Astrocyte of the cerebellum (primary cell): ENCODE results near the gene CRKL.
"Not testable (repeated sequence)": the region's sequence is repeated elsewhere in the genome, so short reads cannot be mapped to it uniquely, and the experiment has no call there.

Experiments
- DNase-seq: peaks from one replicate; pipeline ENCODE4 v3.0.0-alpha.2; 2011; ENCODE audit warnings: low read depth
- H3K4me3 ChIP-seq: 2 replicates; pipeline ENCODE4 v1.5.1; 2011; ENCODE audit warnings: mild to moderate bottlenecking, low read depth, low read length, moderate library complexity
- CTCF ChIP-seq: IDR thresholded peaks from 2 replicates; pipeline ENCODE4 v1.5.1; 2012; ENCODE audit warnings: low read length, low read depth, moderate library complexity, mild to moderate bottlenecking; ENCODE audit errors: missing control alignments
- in situ Hi-C: cut with HindIII; loops from 2 replicates; pipeline ENCODE4 v1.10.0; 2017; ENCODE audit warnings: low sequenced_read_pairs

CRKL gene

DNA sequence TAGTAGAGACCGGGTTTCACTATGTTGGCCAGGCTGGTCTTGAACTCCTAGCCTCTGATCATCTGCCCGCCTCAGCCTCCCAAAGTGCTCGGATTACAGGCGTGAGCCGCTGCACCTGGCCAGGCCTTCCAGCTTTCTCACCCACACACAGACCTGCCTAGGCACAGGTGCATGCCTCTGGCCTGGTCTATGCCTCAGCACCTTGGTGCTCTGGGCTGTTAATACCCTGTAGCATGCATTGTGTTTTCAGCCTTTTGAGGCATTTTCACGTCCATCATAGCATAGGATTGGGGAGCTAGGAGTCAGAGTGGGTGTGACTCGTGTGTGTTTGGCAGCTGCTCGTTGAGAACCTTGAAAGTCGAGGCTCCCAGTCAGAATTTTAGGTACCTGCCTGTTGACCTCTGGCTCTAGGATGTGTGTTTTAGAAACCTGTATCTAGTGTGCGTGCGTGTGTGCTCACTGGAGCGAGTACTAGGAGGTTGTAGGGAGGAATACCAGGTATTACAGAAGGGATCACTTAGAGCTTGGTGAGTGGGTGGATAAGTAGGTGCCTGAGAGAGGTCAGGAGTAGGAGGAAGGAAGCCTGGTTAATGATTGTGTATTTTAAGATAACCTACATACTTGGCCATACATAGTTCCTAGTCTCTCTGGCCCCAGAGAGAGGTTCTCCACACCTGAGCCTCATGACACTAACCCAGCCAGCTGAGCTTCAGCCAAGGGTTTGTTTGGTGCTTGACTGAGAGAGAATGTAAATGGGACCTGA lies 20.0 kb downstream of the CRKL start:
- no peak overlapping the region for H3K4me3 ChIP-seq
- TF ChIP-seq CTCF, result no peak
- DNase-seq, result no peak
- in situ Hi-C loops, result no loop called here

DNA sequence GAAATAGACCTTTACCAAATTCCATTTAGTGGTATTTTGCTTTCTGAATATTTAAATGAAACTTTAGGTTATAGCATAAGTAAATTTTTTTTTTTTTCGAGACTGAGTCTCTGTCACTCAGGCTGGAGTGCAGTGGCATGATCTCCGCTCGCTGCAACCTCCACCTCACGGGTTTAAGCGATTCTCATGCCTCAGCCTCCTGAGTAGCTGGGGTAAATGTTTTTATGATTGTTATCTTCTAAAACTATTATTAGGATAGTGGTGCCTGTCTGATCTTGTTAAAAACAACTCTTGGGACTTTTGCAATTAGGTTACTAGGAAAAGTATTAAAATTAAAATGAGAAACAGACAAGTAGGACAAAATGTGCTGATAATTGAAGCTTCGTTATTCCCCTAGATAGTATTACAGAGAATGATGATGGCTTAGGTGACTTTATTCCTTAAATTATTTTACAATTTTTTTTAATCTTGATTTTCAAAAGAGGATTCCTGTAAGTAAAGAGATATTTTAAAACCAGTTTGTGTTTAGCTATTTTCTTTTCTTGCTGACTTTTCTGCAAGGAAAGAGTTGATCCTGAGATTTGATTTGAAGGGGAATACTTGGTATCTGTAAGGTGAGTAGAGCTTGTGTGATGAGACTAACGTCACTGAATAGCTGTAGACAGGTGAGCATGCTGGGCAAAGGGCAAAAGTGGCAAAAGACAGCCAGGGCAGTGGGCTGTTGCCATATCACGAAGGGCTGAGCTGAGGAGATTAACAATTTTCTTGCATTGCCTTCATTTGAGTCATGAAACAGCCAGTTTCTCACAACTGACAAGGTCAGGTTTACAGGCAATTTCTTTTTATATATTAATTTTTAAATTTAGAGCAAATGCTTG lies 20.8 kb downstream of the CRKL start:
- TF ChIP-seq CTCF, result no peak
- no peak overlapping the region for H3K4me3 ChIP-seq
- in situ Hi-C loops, result no loop called here
- no peak for DNase-seq

- DNase-seq, in situ Hi-C loops, H3K4me3 ChIP-seq: not testable (repeated sequence)
Measured at GRCh38 chr22:20939457-20940185, 22.4 kb downstream of the CRKL start.

DNA sequence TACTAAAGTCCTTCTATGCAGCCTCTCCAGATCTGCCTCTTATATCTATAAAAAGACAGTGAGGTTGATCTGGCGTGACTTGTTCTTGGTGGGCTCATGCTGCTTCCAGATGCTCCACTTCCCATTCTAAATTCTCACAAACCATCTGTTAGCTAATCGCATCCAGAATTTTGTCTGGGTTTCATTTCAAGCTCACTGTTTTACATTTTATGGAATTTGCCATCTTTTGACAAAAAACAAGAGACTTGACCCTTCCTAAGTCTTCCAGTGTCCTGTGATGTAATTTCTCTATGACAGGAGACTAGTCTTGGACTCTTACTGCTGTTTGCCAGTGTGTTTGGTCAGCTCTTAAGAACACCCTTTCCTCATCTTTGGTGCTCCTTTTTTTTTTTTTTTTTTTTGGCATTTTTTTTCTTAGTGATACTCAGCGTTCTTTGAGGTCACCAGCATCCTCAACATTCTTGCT lies 23.0 kb downstream of the CRKL start:
- H3K4me3 ChIP-seq, result no peak overlapping the region
- peak; percentile 22 for DNase-seq
- in situ Hi-C loops, result no loop called here
- TF ChIP-seq CTCF, result no peak

DNA sequence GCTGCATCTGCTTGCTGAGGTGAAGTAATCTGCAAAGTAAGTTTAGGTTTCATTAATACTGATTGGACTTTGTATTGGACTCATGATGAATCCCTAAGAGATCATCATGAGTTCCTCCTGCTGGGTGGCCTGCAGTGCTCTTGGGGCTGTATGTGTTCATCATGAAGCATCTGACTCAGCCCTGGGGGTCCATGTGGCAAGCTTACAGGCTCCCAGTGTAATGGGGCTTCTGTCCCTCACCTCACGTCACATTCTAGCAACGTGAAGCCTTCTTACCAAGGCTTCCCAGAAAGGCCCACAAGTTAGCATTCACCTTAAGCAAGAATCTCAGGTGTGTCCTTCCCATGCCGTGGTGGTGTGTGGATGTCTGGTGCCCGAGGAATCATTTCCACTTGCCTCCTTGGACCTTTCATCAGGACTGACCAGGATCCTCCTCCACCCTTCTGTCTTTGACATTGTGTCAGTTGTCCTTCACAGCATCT lies 23.7 kb downstream of the CRKL start:
- H3K4me3 ChIP-seq, result no peak overlapping the region
- DNase-seq, result no peak
- TF ChIP-seq CTCF, result no peak
- in situ Hi-C loops, result no loop called here

- DNase-seq, H3K4me3 ChIP-seq, in situ Hi-C loops: not testable (repeated sequence)
Measured at GRCh38 chr22:20942203-20942902, 25.1 kb downstream of the CRKL start.
